ENCODE measurements around the gene HARS2.
A peak's percentile ranks its signal among the peaks of the same experiment; 100 is the strongest.
"Not testable (repeated sequence)": the region's sequence is repeated elsewhere in the genome, so short reads cannot be mapped to it uniquely, and the experiment has no call there.

HARS2 gene

GRCh38 chr5:140690376-140690932, 801 bp upstream of the HARS2 start:
- no peak for DNase-seq (ENCODE audit: low read depth, low spot score)
- peak overlapping the region; percentile 94 for H3K4me3 ChIP-seq (ENCODE audit: low read length)

DNA sequence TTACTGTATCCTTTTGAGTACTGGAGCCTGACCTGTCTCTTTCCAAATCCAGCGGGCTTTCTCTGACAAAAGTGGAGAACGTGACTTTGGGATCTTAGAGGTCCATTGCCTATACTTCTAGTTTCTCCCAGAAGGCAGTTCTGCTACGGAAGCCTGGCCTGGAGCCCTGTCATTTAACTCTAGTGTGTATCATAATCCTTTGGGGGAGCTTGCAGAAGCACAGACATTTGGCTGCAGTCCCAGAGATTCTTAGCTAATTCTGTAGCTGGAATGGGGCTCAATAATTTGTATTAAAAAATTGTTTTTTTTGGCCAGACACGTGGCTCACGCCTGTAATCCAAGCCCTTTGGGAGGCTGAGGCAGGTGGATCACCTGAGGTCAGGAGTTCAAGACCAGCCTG, 3.0 kb downstream of the HARS2 start:
- no peak for DNase-seq (ENCODE audit: low read depth, low spot score)
- no peak overlapping the region for H3K4me3 ChIP-seq (ENCODE audit: low read length)

GRCh38 chr5:140696891-140697492, 5.7 kb downstream of the HARS2 start:
- no peak for DNase-seq (ENCODE audit: low read depth, low spot score)
- H3K4me3 ChIP-seq (ENCODE audit: low read length): no peak overlapping the region

DNA sequence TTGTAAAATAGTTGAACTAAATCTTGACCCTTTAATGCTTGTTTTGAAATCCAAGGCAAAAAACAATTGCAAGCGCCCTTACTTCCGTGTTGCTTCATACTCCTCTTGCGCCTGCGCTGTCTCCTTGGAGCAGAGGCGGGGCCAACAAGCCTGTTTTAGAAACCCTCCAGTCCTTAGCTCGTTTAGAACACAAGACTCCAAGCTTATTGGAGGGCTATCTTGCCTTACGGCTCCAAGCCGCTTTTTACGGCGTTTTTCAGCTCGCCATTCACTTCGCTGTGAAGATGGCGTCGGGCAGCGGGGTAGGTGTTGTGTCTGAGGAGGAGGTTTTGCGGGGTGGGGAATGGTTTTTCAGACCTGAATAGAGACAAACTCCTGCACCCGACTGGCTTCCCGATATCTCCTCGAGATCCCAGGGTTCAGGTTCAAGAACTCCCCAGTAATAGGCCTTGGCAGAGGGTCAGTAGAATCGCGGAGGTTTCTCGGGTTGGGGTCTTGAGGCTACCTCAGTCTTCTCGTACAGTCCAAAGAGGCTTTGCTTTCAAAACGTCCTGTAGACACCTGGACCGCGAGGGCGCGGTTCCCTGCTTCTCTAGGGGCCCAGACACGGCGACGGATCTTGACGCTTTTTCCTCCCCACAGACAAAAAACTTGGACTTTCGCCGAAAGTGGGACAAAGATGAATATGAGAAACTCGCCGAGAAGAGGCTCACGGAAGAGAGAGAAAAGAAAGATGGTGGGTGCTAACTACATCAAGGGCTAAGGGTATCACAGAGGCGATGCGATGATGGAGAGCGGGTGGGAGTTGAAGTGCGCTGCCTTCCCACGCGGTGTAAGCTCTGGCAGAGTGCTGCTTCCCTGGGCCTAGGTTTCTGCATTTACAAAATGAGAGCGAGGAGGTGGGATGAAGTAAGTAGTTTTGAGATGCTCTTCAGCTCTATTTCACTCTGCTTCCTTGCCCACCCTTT, 9.2 kb downstream of the HARS2 start, which contains the start of gene ZMAT2:
Gene ZMAT2, plus strand, starts transcription at position 271 of the 968 bp plus-strand sequence. Its CDS starts 14 bp downstream, at position 285.
- DNase-seq (ENCODE audit: low read depth, low spot score): peak; percentile 98
- peak within 1 kb of the TSS; percentile 95 for H3K4me3 ChIP-seq (ENCODE audit: low read length)

GRCh38 chr5:140707812-140708211, 16.6 kb downstream of the HARS2 start:
- no peak for DNase-seq (ENCODE audit: low read depth, low spot score)
- no peak overlapping the region for H3K4me3 ChIP-seq (ENCODE audit: low read length)

DNA sequence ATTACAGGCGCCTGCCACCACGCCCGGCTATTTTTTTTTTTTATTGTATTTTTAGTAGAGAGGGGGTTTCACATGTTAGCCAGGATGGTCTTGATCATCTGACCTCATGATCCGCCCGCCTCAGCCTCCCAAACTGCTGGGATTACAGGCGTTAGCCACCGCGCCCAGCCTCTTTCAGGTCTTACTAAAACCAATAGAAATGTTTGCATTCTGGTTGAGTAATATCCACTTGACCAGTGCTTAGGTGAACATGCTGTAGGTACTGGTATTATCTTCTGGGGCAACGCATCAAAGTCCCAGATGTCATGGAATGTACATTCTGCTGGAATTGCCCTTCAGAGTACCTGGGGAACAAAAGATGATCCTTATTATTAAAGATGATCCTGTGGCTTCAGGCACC, 17.5 kb downstream of the HARS2 start:
- DNase-seq (ENCODE audit: low read depth, low spot score); H3K4me3 ChIP-seq (ENCODE audit: low read length): not testable (repeated sequence)

- DNase-seq (ENCODE audit: low read depth, low spot score): peak; percentile 45
- H3K4me3 ChIP-seq (ENCODE audit: low read length): peak overlapping the region; percentile 52
Measured at GRCh38 chr5:140710899-140711552, 19.8 kb downstream of the HARS2 start.

- H3K4me3 ChIP-seq (ENCODE audit: low read length): no peak overlapping the region
Measured at GRCh38 chr5:140711794-140712193, 20.5 kb downstream of the HARS2 start.

GRCh38 chr5:140713562-140714094, 22.4 kb downstream of the HARS2 start:
- no peak overlapping the region for H3K4me3 ChIP-seq (ENCODE audit: low read length)
- no peak for DNase-seq (ENCODE audit: low read depth, low spot score)

More at GRCh38 chr5:140711794-140712193, 20.5 kb downstream of the HARS2 start:
- DNase-seq (ENCODE audit: low read depth, low spot score): no peak

GRCh38 chr5:140716238-140716637, 25.0 kb downstream of the HARS2 start:
- not testable (repeated sequence) for DNase-seq (ENCODE audit: low read depth, low spot score); H3K4me3 ChIP-seq (ENCODE audit: low read length)

DNA sequence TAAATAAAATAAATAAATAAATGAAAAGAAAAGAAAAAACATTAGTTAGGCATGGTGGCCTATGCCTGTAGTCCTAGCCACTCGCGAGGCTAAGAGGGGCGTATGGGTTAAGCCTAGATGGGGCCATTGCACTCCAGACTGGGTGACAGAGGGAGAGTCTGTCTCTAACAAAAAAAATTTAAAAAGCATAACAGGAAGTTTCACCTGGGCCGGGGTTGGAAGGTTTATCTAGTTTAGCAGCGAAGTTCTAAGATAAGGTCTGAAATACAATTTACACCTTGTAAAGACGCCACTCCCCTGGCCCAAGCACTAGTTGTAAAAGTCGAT, 27.0 kb downstream of the HARS2 start:
- no peak overlapping the region for H3K4me3 ChIP-seq (ENCODE audit: low read length)
- DNase-seq (ENCODE audit: low read depth, low spot score): no peak

DNA sequence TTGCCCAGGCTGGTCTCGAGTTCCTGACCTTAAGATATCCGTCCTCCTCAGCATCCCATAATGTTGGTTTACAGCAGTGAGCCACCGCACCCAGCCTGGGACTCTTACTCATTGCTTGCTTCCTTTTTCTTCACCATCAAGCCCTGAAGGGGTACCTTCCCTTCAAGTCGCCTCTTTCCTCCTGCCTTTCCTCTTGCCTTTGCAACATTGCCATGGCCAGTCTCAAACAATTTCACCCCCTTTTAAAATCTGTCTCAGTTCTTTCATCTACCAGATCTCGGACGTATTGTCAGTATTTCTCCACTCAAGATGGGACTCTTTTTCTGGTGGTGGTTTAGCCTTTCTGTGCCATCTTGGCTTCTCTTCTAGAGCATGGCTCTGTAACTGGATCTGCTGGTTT, 29.5 kb downstream of the HARS2 start:
- not testable (repeated sequence) for DNase-seq (ENCODE audit: low read depth, low spot score); H3K4me3 ChIP-seq (ENCODE audit: low read length)

DNA sequence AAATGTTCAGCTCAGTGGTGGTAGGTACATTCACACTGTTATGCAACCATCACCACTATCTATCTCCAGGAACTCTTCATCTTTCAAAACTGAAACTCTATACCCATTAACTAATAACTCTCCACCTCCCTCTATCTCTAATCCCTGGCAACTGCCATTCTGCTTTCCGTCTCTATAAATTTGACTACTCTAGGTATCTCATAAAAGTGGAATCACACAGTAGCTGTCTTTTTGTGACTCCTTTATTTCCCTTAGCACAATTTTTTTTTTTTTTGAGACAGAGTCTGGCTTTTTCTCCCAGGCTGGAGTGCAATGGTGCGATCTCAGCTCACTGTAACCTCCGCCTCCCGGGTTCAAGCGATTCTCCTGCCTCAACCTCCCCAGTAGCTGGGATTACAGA, 30.1 kb downstream of the HARS2 start:
- DNase-seq (ENCODE audit: low read depth, low spot score); H3K4me3 ChIP-seq (ENCODE audit: low read length): not testable (repeated sequence)

DNA sequence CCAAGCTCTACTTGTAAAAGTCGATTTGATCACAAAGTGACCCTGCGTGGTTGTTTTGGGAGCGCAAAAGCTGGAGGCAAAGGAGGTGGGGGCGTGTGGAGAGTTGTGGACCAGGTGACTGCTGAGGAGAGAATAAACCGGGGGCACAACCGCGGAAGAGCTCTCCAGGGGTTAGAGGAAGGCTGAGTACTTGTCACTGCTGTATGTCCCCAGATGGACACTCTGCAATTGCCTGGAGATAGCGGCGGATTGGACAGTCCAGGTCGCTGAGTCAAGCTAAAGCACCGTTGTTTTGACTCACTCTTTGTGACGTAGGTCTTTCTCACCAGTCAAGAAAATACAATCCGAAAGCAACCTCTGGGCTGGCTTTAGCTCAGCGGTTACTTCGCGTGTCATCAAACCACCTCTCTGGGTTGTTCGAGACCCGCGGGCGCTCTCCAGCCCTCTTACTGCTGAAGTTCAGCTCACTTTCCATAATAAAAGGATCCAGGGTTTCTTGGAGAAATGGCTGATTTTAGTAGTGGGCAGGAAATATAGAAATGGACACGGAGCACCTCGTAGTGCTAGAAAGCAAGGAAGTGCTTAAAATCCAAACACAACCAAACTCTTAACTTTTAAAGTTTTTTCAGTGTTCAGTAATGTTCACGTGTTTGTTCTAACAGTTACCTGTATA, 34.7 kb downstream of the HARS2 start:
- no peak overlapping the region for H3K4me3 ChIP-seq (ENCODE audit: low read length)
- DNase-seq (ENCODE audit: low read depth, low spot score): no peak

GRCh38 chr5:140733098-140733497, 41.8 kb downstream of the HARS2 start:
- DNase-seq (ENCODE audit: low read depth, low spot score): no peak

DNA sequence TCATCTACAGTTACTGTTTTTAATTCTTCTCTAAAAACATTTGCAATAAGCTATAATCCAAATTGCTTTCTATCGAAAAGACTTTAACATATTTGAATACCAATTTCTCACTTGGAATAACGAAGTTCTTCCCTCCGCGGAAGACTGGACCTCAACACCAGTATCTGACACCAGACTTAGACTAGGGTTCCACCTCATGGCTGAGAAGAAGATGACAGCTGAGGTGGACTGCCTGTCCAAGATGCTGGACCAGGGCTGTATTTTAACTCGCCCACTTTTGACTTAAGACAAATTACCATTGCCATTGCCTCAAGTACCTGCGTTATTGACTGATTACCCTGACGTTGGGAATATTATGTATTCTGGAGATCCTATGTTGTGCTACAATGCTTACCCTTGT, 43.1 kb downstream of the HARS2 start:
- DNase-seq (ENCODE audit: low read depth, low spot score): no peak
- no peak overlapping the region for H3K4me3 ChIP-seq (ENCODE audit: low read length)

More at GRCh38 chr5:140733098-140733497, 41.8 kb downstream of the HARS2 start:
- H3K4me3 ChIP-seq (ENCODE audit: low read length): no peak overlapping the region

GRCh38 chr5:140737486-140737885, 46.2 kb downstream of the HARS2 start:
- no peak for DNase-seq (ENCODE audit: low read depth, low spot score)
- H3K4me3 ChIP-seq (ENCODE audit: low read length): no peak overlapping the region

GRCh38 chr5:140741967-140742366, 50.7 kb downstream of the HARS2 start:
- DNase-seq (ENCODE audit: low read depth, low spot score): no peak
- H3K4me3 ChIP-seq (ENCODE audit: low read length): no peak overlapping the region

Data from Jurkat, Clone E6-1 (cell line).